IPS-11a (cell line): ENCODE results near the gene FAM89B.
"Not testable (repeated sequence)": the region's sequence is repeated elsewhere in the genome, so short reads cannot be mapped to it uniquely, and the experiment has no call there.

Experiments used
- H3K4me3 ChIP-seq: one replicate; pipeline ENCODE4 v1.5.1; 2013; ENCODE audit warnings: low read depth, low read length, control low read depth

Gene FAM89B

DNA sequence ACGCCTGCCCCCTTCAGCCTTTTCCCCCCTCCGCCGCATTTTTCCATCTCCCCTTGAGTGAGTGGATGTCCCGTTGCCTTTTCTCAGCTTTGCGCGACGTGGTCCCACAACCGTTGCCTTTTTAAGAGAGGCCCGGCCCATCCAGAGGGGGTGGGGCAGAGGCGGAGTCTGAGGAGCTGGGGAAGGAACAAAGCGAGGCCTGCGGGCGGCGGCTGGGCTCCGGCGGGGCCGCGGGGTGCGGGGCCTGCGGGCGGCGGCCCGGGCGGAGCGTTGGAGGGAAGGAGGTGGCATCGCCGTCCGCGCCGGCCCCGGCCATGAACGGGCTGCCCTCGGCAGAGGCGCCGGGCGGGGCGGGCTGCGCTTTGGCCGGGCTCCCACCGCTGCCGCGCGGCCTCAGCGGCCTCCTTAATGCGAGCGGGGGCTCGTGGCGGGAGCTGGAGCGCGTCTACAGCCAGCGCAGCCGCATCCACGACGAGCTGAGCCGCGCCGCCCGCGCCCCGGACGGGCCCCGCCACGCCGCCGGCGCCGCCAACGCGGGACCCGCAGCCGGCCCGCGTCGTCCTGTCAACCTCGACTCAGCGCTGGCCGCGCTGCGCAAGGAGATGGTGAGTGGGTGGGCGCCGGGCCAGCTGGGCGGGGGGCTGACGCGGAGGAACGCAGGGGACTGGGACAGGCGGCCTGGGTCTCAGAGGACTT, at the start of gene FAM89B:
Gene FAM89B, plus strand, starts transcription at position 183 of the 696 bp plus-strand sequence. Its CDS starts 132 bp downstream, at position 315.
- H3K4me3 ChIP-seq = peak within 1 kb of the TSS; percentile 31

- not testable (repeated sequence) for H3K4me3 ChIP-seq
Observed at GRCh38 chr11:65522718-65523630, 49.4 kb upstream of the FAM89B start.

DNA sequence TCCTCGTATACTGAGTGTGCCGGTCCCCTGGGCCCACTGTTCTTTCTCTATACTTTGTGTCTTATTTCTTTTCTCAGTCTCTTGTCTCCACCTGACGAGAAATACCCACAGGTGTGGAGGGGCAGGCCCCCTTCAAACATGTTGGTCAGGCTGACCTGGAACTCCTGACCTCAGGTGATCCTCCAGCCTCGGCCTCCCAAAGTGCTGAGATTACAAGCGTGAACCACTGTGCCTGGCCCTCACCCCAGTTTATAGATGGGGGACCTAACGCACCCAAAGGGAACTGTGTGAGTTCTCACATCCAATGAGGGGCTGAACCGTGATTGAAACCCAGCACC, 48.7 kb upstream of the FAM89B start:
- not testable (repeated sequence) for H3K4me3 ChIP-seq

GRCh38 chr11:65524014-65524740, 48.2 kb upstream of the FAM89B start:
- peak overlapping the region; percentile 8 for H3K4me3 ChIP-seq

- H3K4me3 ChIP-seq = peak within 1 kb of the TSS; percentile 70
Observed at GRCh38 chr11:65524741-65525545, 47.4 kb upstream of the FAM89B start, which contains the start of gene SCYL1. Gene SCYL1, plus strand, starts transcription at chr11:65525083. Its CDS starts 71 bp downstream, at chr11:65525154.

DNA sequence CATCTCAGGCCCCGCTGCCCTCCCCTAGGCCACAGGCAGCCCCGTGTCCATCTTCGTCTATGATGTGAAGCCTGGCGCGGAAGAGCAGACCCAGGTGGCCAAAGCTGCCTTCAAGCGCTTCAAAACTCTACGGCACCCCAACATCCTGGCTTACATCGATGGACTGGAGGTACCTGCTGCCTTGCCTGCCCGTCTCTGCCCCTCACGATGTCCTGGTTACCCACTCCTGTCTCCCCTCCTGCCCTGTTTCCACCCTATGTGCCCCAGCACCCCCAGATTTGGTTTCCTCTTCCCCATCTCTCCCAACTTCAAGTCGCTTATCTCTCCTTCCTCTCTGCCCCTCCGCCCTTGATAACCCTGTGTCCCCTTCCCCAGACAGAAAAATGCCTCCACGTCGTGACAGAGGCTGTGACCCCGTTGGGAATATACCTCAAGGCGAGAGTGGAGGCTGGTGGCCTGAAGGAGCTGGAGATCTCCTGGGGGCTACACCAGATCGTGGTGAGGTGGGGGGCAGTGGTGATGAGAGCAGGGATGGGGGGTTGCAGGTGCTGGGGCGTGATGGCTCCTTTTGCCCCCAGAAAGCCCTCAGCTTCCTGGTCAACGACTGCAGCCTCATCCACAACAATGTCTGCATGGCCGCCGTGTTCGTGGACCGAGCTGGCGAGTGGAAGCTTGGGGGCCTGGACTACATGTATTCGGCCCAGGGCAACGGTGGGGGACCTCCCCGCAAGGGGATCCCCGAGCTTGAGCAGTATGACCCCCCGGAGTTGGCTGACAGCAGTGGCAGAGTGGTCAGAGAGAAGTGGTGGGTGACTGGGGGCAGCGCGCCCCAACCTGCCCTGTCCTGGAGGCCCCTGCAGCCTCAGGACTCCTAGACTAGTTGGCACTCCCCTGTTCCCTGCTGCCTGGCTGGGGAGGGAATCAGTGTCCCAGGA, 46.5 kb upstream of the FAM89B start:
- H3K4me3 ChIP-seq = peak overlapping the region; percentile 70

- no peak overlapping the region for H3K4me3 ChIP-seq
Observed at GRCh38 chr11:65526744-65527143, 45.6 kb upstream of the FAM89B start.

DNA sequence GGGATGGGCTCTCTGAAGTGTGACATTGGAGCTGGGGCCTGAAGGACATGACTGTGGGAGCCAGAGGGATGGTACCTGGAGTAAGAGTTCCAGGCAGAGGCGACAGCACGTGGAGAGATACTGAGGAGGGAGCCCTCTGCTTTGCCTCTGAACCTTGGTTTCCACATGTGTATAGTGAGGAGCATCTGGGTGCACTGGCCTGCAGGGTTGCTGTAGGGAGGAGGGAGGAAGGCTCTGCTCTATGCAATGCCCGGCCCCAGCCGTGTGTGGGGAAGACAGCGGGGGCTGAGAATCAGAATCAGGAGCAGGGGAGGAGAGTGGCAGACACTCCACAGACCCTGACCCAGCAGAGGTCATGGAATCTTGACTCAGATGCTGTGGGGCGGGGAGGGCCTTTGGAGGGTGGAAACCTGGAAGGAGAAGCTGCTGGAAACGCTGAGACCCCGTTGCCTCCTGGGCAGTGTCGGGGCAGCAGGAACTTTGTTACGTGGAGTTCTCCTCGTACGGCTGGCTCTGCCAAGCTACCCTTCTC, 43.5 kb upstream of the FAM89B start:
- H3K4me3 ChIP-seq = no peak overlapping the region

- no peak overlapping the region for H3K4me3 ChIP-seq
Observed at GRCh38 chr11:65529475-65530156, 42.7 kb upstream of the FAM89B start.

GRCh38 chr11:65530157-65530496, 42.2 kb upstream of the FAM89B start:
- H3K4me3 ChIP-seq = no peak overlapping the region

DNA sequence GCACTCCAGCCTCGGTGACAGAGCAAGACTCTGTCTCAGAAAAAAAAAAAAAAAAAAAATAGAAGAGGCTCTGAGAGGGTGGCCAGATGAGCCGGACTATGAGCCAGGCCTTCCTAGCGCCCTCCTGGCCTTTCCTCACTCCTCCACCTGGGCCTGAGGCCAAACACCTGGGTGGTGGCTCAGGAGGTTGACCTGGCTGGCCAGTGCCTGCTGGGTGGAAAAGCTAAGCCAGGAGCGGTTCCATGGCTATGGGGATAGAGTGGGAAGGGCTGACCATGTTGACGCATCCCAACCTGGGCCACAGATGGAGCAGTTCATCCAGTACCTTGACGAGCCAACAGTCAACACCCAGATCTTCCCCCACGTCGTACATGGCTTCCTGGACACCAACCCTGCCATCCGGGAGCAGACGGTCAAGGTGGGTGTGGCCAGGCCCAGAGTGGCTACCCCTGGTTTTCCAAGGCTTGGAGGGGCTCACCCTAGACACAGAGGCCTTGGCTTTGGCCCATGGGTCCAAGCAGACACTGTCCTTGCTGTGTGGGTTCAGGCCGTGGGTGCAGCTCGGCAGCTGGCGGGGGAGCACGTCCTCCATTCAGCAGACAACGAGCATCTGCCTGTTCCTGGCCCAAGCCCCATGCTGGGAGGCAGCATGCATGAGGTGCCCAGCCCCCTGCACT, 39.8 kb upstream of the FAM89B start:
- H3K4me3 ChIP-seq = no peak overlapping the region

GRCh38 chr11:65535102-65535501, 37.2 kb upstream of the FAM89B start:
- H3K4me3 ChIP-seq = no peak overlapping the region

DNA sequence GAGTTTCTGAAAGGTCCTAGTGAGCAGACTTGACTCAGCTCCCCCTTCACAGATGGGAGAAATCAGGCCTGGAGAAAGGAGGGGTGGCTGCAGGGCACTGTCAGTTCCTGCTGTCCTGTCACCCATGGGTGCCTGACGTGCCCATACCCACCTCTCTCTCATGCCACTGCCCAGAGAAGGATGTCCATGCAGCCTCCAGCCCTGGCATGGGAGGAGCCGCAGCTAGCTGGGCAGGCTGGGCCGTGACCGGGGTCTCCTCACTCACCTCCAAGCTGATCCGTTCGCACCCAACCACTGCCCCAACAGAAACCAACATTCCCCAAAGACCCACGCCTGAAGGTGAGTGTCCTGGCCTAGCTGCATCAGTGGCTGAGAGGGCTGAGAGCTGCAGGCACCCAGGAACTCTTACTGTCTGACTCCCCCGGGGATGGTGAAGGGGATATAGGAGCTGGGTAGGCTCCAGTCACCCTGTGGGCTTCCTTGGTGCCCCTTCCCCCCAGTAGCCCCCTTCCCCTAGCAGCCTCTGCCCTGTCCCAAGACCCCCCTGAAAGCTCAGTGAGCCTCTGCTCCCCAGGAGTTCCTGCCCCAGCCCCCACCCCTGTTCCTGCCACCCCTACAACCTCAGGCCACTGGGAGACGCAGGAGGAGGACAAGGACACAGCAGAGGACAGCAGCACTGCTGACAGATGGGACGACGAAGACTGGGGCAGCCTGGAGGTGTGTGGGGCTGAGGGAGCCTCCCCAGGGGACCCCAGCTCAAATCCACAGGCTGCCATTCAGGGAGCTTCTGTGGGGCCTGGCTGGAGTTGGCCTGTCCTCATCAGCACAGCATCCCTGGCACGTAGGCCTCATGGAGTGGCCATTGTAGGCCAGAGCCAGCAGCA, 35.7 kb upstream of the FAM89B start:
- H3K4me3 ChIP-seq = no peak overlapping the region

DNA sequence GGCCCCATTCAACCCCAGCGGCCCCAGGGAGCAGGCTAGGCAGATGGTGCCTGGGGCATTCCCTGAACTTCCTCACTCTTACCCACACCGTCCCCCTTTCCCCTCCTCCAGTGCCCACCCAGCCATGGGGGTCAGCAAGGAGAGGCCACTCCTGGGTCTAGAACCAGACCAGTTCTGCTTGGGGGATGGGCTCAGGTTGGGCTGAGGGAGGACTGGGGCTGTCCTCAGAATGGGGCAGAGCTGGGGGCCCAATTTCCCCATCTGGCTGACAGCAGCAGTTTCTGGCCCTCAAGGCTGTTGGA, 35.1 kb upstream of the FAM89B start:
- H3K4me3 ChIP-seq = no peak overlapping the region

- no peak overlapping the region for H3K4me3 ChIP-seq
Observed at GRCh38 chr11:65537620-65538231, 34.6 kb upstream of the FAM89B start.

DNA sequence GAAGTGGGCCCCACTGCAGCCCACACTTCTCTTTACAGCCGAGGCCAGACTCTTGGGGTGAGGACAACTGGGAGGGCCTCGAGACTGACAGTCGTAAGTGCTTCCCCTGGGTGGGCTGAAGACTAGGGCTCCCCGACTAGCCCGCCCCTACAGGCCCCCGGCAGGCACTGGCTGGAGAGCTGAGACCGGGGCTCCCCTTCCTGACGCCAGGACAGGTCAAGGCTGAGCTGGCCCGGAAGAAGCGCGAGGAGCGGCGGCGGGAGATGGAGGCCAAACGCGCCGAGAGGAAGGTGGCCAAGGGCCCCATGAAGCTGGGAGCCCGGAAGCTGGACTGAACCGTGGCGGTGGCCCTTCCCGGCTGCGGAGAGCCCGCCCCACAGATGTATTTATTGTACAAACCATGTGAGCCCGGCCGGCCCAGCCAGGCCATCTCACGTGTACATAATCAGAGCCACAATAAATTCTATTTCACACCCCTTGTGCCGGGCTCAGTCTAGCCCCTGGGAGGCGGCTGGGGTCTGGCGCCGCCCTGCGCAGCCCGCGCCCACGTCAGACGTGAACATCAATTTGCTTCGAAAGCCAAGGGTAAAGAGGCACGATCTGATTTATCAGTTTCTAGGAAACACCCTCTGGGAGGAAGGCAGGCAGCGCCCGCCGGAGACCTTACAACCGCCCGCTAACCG, 34.0 kb upstream of the FAM89B start:
- H3K4me3 ChIP-seq = no peak overlapping the region
